Fibroblast of skin of scalp (primary cell): ENCODE data around the gene TBC1D22A.
"Not testable (repeated sequence)": the region's sequence is repeated elsewhere in the genome, so short reads cannot be mapped to it uniquely, and the experiment has no call there.

Experiments used
- DNase-seq: peaks from one replicate; pipeline ENCODE4 v3.0.0-alpha.2; 2013

Gene TBC1D22A

DNA sequence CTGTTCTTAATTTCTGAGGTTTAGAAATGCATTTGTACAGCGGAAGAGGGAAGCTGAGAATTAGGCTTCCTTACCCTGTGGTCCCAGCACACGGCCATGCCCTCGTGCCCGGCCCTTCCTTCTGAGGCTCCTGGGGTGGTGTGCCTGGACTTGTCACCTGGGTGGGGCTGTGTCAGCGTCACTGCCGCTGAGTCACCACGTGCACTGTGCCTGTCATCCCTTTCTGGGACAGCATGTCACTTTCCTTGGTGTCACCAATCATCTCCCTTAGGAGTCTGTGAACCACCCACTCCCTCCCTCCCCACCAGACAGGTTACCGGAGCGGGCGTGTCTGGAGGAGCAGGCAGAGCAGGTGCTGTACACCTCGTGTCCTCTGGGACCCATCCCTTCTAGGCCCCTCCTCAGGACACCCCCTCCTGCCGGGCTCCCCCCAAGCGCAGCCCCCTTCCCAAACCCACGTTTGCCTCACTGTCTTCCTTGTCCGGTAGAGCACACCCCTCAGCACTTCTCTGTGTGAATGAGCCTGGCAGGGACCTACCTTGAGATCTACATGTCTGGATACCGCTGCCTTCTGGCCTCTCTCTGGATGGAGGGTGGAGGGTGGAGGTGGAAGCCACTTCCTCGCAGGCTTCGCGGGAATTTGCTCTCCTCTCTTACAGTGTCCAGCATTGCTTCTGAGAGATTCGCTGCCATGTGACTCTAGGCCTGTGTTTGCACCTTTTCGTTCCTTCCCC is 367.6 kb downstream of the TBC1D22A start:
- no peak for DNase-seq

GRCh38 chr22:47130883-47131631 is 368.6 kb downstream of the TBC1D22A start:
- no peak for DNase-seq

DNA sequence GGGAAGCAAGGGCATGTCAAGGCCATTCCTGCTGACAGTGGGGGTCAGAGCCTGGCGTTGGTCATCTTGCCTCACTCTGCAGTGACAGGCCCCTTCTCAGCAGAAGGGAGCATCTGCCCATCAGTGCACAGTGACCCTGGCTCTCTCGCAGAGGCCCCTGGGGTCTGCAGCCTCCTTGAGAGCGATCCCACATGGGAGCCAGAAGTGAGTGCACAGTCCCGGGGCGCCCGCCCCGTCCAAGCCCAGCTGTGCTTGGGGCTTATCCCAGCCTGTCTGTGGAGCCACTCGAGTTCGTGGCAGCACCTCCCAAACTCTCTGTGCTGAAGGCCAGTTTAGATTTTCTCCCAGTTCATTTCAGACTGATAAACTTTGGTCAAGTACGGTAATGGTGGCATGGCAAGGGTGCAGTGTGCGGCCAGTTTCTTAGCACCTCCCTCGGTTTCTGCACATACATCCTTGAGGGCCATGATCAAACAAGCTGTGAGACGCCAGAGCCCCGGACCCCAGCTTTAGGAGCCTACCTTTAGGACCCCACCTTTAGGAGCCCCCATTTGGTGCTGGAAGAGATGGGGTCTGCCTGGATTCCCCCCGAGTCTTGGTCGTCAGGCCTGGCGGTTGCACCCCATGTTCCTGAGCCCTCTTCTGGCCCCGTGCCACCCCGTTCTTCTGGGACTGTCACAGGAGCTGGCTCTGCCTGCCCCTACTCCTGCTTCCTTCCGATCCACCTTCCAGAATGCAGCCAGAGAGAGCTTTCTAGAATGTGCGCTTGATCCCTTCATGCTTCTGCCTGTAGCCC is 369.4 kb downstream of the TBC1D22A start:
- no peak for DNase-seq

GRCh38 chr22:47132428-47132825 is 370.0 kb downstream of the TBC1D22A start:
- no peak for DNase-seq

DNA sequence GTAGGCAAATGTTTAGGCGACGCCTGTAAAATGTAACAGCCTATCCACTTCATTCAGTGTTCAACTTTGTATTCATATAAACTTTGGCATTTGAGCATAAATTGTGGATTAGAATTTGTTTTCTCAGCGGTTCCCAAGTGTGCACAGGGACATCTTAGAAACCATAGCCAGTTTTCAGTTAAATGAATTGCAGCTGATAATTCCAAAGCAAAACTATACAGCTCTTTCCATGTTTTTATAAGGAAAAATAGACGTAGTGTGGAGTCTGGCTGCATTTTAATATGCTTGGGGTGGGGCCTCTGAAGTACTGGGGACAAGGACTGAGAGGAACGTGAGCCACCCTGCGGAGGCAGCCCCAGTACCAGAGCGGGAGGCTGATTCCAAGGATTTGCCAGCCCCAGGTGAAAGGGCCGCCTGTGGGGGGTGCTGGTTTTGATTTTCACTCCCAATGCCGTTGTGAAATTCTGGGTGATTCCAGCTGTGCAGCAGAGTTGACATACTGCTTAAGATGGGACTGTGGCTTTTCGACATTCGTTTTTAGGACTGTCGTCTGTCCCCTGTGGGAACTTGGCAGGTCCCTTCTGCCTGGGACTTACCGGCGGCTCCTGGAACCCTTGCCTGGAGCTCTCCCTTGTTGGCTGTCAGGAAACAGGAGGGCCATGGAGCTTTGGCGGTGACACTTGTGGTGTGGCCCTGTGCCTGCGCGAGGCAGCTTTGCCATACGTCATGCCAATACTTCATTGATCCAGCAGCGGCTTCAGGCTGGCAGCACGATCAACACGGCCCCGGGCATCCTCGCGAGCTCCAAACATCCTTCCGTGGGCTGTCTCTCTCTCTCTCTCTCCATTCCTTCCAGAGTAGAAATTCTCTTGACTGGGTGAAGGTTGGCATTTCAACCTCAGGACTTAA is 370.9 kb downstream of the TBC1D22A start:
- peak; percentile 43 for DNase-seq

DNA sequence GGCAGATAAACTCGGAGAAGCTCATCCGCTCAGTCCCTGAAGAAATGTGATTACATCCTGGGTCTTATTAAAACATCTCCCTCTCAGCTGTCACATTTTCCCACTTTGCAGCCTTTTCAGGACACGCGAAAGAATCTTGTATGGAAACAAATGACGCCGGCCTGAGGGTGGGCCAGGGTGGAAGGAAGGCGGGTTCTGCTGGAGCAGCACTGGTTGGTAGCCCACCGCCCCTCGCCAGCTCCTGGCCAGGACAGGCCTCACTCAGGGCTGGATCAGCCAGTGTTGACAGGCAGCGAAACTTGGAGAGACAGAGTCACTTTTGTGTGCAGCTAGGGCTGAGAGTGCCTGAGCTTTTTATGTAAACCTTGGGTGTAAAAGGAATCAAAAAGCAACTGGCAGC is 371.8 kb downstream of the TBC1D22A start:
- no peak for DNase-seq

DNA sequence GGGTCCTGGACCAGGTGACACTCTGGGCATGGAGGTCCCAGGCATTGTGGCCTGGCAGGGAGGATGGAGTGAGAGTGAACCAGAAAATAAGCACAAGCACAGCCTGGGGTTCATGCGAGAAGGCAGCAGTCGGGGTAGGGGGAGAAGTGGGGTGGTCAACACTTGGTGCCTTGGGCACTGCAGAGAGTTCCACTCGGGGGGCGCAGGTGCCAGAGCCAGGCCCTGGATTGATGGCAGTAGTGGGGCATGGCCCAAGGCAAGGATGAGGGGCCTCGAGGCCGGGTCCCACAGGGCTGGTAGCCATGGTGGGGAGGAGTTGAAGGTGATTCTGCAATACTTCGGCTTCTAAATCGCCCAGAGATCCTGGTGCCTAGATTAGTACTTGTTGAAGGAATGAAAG is 372.9 kb downstream of the TBC1D22A start:
- DNase-seq = no peak

DNA sequence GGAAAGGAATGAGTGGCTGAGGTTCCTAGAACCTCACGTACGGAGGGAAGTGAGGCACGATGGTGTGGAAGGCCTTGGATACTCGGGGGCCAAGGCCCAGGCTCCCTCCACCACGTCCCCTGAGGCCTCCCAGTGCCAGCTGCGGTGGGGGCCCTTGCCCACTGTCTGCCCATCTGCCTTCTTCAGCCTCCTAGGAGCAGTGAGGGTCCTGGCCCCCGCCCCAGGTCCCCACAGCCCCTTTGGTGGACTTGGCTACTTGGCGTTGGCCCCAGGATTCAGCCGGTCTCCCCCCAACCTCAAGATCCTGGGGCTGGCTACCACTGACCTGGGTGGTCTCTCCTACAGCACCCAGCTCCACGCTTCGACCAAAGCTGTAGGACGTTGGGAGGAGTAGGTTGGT is 373.6 kb downstream of the TBC1D22A start:
- DNase-seq = no peak

- no peak for DNase-seq
Observed at GRCh38 chr22:47136671-47137070, 374.2 kb downstream of the TBC1D22A start.

- no peak for DNase-seq
Observed at GRCh38 chr22:47139013-47139789, 376.8 kb downstream of the TBC1D22A start.

- DNase-seq = no peak
Observed at GRCh38 chr22:47139790-47140119, 377.3 kb downstream of the TBC1D22A start.

- not testable (repeated sequence) for DNase-seq
Observed at GRCh38 chr22:47140975-47141374, 378.5 kb downstream of the TBC1D22A start.

DNA sequence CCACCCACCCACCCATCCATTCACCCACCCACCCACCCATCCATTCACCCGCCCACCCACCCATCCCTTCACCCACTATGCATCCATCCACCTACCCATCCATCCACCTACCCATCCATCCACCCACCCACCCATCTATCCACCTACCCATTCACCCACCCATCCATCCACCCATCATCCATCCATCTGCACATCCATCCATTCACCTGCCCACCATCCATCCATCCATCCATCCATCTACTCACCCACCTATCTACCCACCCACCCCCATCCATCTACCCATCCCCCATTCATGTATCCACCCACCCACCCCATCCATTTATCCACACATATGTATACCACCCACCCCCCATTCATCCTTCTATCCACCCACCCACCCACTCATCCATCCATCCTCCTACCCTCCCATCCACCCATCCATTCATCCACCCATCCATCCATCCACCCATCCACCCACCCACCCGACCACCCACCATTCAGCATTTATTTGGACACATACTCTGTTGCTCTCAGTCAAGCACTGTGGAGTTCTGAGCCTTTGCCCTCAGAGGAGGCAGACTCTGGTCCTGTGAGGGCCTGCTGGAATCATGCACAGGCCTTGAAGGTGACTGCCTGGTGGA is 380.1 kb downstream of the TBC1D22A start:
- DNase-seq = no peak

- DNase-seq = no peak
Observed at GRCh38 chr22:47143249-47143938, 380.9 kb downstream of the TBC1D22A start.

DNA sequence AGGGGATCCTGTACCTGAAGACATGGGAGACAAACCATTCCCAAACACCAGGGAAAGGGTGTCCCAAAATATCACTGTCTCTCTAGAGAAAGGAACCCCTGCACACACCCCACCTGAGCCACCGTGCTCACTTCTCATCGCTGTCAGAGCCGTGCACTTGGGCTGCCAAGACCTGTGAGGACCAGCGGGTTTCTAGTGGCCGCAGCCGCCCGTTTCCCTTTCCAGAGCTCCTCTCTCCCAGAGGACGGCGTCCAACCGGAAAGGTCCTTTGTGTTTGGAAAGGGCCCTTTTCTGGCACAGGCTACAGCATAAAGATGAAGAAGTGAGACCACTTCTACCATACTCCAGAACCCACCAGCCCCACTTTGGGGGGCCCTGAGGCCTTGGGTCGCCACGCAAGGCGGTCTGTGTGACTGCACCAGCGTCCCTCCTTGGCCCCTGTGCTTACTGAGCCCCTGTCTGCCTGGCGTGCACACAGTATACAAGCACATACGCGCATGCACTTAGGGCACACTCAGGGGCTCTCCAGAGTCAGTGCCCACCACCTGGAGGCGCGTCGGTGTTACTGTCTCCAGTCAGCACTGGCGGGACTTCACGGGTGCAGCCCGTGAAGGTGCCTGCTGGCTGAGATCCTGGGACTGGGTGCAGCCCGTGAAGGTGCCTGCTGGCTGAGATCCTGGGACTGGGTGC is 381.8 kb downstream of the TBC1D22A start:
- no peak for DNase-seq

DNA sequence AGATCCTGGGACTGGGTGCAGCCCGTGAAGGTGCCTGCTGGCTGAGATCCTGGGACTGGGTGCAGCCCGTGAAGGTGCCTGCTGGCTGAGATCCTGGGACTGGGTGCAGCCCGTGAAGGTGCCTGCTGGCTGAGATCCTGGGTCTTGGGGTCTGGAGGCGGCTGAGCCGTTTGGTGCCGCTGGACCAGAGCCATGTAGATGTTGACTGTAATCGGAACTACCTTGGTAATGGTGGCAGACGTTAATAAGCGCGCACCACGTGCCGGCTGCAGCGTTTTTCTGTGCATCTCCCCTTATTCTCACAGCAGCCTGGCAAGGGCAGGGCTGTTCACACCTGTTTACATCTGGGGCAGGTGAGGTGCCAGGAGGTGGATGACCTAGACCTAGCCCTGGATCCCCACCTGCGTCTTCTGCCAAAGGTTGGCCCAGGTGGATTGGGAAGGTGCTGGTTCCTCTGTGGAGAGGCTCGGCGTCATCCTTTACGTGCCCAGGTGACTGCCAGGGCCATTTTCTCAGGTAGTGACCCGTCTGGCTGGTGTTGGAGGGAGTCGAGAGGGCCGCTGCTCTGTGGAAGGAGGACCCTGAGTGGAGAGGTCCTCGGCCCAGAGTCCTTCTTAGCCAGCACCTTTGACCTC is 382.5 kb downstream of the TBC1D22A start:
- no peak for DNase-seq

- DNase-seq = no peak
Observed at GRCh38 chr22:47145883-47146282, 383.4 kb downstream of the TBC1D22A start.

DNA sequence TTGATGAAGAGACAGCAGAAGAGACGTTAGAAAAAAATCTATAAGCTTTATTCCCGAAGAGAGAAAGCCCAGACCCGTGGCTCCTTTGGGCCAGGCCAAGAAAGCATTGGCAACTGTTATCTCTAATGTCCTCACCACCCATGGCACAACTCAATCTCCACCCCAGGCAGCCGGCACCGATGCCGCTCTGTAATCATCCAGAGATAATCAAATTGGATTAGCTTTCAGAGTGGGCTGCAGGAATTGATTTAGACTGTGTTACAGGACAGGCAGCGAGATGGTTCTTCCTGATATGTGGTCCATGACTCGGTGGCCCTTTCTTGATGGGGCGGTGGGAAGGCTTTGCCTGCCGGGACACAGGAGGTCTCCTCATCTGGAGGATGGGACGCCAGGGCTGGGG is 383.9 kb downstream of the TBC1D22A start:
- no peak for DNase-seq

- DNase-seq = no peak
Observed at GRCh38 chr22:47146941-47147340, 384.5 kb downstream of the TBC1D22A start.
